PFSK-1 (cell line): ENCODE measurements around the gene SCN10A.

ENCODE experiments used
- FOXP2 ChIP-seq: optimal IDR thresholded peaks from 2 replicates; pipeline ENCODE3; 2011; ENCODE audit warnings: borderline replicate concordance, control low read depth, inconsistent platforms; ENCODE audit not compliant: insufficient read depth; ENCODE audit errors: extremely low read length, extremely low read depth
- POLR2AphosphoS5 ChIP-seq: IDR thresholded peaks from 2 replicates; pipeline ENCODE4 v1.6.1; 2012; ENCODE audit warnings: low read depth, mild to moderate bottlenecking, control low read depth, low read length, moderate library complexity
- REST ChIP-seq, 2 experiments: IDR thresholded peaks; 2 replicates each; pipeline versions ENCODE4 v1.6.1 to v1.8.0; 2011 to 2012; ENCODE audit warnings: low read depth in 2 of 2, low read length in 2 of 2, control low read depth in 1 of 2, inconsistent platforms in 1 of 2, mild to moderate bottlenecking in 1 of 2, moderate library complexity in 1 of 2; ENCODE audit not compliant: insufficient read depth in 1 of 2
- SIN3A ChIP-seq: IDR thresholded peaks from 2 replicates; pipeline ENCODE4 v1.6.1; 2012; ENCODE audit warnings: mild to moderate bottlenecking, low read length, moderate library complexity, borderline replicate concordance; ENCODE audit not compliant: insufficient read depth
- TAF1 ChIP-seq: IDR thresholded peaks from 2 replicates; pipeline ENCODE4 v1.6.1; 2012; ENCODE audit warnings: low read length, control low read depth, borderline replicate concordance; ENCODE audit not compliant: insufficient read depth

SCN10A gene

GRCh38 chr3:38711321-38711720 lies 104.7 kb downstream of the SCN10A start:
- TF ChIP-seq REST (IDR thresholded peaks at IDR 0.05; ENCODE audit: insufficient read depth in 1 of 2, low read depth in 2 of 2, low read length in 2 of 2) (no peak), TAF1 (no peak), SIN3A (no peak), FOXP2 (no peak), POLR2AphosphoS5 (no peak)

GRCh38 chr3:38707730-38708129 lies 108.3 kb downstream of the SCN10A start:
- TF ChIP-seq TAF1 = no peak
- TF ChIP-seq REST (IDR thresholded peaks at IDR 0.05; ENCODE audit: insufficient read depth in 1 of 2, low read depth in 2 of 2, low read length in 2 of 2) = no peak
- TF ChIP-seq FOXP2 = no peak

- TF ChIP-seq FOXP2 = no peak
- TF ChIP-seq POLR2AphosphoS5 = no peak
- no peak for TF ChIP-seq TAF1
- TF ChIP-seq SIN3A = no peak
- no peak for TF ChIP-seq REST (IDR thresholded peaks at IDR 0.05; ENCODE audit: insufficient read depth in 1 of 2, low read depth in 2 of 2, low read length in 2 of 2)
These were observed 109.1 kb downstream of the SCN10A start for GRCh38 chr3:38706961-38707360.

GRCh38 chr3:38702231-38702630 lies 113.8 kb downstream of the SCN10A start:
- TF ChIP-seq REST (IDR thresholded peaks at IDR 0.05; ENCODE audit: insufficient read depth in 1 of 2, low read depth in 2 of 2, low read length in 2 of 2) = no peak
- TF ChIP-seq SIN3A = no peak
- TF ChIP-seq TAF1 = no peak
- no peak for TF ChIP-seq POLR2AphosphoS5
- TF ChIP-seq FOXP2 = no peak

GRCh38 chr3:38698760-38699159 lies 117.3 kb downstream of the SCN10A start:
- TF ChIP-seq TAF1 = no peak
- TF ChIP-seq FOXP2 = no peak
- no peak for TF ChIP-seq POLR2AphosphoS5
- TF ChIP-seq REST (IDR thresholded peaks at IDR 0.05; ENCODE audit: insufficient read depth in 1 of 2, low read depth in 2 of 2, low read length in 2 of 2) = no peak
- TF ChIP-seq SIN3A = no peak
